ENCODE measurements around the gene DSP.

GRCh38 chr6:7617801-7618764 is 76.6 kb downstream of the DSP start:
- TF ChIP-seq CTCF (IDR thresholded peaks at IDR 0.05) (no peak), POLR2A (IDR thresholded peaks at IDR 0.05) (no peak)
